Measurements from ENCODE around the gene RAB5IF.
"Not testable (repeated sequence)": the region's sequence is repeated elsewhere in the genome, so short reads cannot be mapped to it uniquely, and the experiment has no call there.

RAB5IF gene, protein sequence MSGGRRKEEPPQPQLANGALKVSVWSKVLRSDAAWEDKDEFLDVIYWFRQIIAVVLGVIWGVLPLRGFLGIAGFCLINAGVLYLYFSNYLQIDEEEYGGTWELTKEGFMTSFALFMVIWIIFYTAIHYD

DNA sequence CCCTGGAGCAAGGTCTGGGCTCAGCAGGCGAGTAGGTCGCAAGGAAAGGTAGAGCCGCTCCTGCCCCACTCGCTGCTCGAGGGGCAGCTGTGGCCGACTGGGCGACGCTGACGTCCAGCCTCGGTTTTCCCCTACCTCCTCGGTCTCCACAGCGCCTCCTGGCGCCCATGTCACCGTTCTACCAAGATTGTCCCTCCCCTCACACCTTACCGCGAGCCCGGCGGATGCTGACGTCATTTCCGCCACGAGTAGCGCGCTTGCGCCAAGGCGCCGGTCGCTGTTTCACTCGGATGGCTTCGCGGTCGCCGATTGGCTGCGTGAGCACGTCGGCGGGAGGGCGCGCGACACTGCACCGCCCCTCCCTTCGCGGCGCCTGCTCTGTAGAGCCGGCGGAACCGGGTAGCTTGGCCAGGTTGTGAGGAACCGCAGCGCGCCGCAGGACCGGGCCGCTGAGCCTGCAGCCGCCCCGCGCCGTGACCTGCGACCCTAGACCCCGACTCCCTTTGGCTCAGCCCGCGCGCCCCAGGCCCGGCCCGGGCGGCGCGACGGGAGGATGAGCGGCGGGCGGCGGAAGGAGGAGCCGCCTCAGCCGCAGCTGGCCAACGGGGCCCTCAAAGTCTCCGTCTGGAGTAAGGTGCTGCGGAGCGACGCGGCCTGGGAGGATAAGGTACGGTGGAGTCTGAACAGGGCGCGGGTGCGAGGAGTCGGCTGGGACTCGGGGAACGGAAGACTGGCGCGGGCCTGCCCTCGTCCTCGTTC is at the start of gene RAB5IF:
TSS of gene RAB5IF (plus strand) at position 381 of the 759 bp plus-strand sequence. CDS start at position 554, 173 bp downstream.
- DNase-seq, result peak; percentile 96

DNA sequence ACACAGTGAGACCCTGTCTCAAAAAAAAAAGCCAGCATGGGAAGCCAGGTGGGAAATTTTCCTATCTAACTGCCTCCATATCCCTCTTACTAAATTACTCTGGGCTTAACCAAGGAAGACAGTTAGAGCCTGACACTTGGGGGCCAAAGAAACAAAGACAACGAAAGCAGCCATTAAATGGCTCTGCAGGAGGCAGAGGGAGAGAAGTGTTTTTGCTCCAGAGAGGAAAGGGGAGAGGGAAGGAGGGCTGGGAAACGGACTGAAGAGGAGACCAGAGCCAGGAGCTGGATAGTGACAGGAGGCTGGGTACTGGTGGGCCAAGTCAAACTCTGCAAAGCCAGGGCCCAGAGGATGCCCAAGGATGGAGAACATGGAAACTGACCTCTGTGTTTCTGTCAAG is 42.9 kb upstream of the RAB5IF start:
- DNase-seq, result no peak

DNA sequence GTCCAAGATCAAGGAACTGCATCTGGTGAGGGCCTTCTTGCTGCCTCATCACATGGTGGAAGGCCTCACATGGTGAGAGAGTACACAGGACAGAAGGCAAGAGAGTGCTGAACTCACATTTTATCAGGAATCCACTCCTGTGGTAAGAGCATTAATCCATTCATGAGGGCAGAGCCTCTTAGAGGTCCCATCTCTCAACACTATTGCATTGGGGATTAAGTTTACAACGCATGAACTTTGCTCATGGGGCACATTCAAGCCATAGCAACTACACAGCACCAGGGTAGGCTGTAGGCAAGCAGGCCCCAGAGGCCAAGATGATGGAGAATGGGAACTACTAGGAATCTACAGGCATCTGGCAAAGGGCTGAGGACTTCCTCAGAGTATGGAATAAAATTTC is 42.2 kb upstream of the RAB5IF start:
- no peak for DNase-seq

DNA sequence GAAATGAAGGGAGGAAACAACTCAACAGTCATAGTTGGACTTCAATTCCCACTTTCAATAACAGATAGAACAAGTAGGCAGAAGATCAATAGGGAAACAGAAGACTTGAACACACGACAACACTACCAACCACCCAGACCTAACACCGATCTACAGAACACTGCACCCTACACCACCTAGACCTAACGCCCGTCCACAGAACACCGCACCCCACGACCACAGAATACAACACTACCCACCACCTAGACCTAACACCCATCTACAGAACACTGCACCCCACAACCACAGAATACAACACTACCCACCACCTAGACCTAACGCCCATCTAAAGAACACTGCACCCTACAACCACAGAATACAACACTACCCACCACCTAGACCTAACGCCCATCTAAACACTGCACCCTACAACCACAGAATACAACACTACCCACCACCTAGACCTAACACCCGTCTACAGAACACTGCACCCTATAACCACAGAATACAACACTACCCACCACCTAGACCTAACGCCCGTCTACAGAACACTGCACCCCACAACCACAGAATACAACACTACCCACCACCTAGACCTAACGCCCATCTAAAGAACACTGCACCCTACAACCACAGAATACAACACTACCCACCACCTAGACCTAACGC is 41.4 kb upstream of the RAB5IF start:
- not testable (repeated sequence) for DNase-seq

DNA sequence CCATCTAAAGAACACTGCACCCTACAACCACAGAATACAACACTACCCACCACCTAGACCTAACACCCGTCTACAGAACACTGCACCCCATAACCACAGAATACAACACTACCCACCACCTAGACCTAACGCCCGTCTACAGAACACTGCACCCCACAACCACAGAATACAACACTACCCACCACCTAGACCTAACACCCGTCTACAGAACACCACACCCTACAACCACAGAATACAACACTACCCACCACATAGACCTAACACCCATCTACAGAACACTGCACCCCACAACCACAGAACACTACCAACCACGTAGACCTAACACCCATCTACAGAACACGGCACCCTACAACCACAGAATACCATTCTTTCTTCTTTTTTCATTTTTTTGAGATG is 40.9 kb upstream of the RAB5IF start:
- DNase-seq, result not testable (repeated sequence)

DNA sequence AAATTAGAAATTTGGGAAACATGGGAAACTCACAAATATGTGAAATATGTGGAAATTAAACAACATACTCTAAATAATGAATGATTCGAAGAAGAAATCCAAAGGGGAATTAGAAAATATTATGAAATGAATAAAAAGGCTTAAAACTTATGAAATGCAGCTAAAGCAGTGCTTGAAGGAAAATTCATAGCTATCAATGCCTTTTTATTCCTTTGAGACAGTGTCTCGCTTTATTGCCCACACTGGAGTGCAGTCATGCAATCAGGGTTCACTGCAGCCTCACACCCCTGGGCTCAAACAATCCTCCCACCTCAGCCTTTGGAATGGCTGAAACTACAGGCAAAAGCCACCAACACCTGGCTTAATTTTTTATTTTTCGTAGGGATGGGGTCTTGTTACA is 40.1 kb upstream of the RAB5IF start:
- no peak for DNase-seq

DNA sequence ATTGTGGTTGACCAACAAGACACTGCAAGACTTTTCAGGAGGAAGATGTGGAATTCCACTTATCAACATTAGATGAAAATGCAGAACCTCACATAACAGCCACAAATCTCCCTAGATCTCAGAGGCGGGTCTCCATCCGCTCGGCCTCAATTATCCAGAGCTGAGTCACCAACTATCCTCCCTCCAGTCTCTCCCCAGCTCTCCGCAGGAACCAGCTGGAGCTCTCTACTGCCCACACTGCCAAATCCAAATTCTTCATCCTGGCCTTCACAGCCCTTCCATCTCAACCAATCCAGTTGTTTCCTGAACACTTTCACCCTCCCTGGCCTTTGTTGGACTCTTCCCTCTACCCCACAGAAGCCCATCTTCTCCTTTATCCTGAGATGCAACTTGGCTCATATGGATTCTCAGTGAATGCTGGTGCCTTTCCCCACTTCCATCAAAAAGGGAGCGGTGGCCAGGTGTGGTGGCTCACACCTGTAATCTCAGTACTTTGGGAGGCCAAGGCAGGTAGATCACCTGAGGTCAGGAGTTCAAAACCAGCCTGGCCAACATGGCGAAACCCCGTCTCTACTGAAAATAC is 35.6 kb upstream of the RAB5IF start:
- no peak for DNase-seq

DNA sequence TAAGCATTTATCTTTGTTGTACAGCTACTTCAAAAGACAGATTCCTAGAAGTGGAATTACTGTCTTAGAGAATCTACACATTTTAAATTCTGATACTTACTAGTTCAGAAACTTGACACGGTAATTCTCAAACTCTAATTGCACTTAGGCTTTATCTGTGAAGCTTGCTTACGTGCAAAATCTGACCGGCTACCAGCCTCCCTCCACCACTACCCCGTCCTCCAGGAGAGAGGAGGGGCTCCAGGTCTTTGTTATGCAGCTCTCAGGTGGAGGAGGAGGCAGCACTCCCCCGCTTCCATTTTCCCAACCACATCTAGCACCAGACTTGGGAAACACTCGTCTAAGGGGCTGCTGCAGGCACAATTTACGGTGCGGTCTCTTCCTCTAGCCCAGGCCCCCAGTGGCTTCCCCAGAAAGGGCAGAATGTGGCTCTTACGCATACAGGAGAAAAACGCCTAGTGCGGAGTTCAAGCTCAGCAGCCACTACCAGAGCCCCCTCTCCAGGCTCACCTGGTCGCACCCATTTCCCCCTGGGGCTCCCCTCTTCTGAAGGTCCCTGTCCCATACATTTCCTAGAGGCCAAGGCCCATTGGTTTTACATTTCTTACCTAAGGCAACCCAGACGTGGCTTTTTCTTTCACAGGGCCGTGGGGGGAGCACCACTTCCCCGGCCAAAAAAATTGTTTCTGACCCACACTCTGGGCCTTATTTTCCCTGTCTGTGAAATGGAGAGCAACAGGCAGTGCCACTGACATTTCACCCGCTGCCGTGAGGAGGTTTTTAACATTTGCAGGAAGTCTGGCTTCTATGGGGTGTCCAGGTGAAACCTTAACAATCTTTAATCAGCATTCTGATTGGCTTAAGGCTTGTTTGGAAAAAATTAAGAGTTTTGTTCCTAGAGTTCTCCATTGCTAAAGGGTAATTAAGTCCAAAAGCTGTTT is 33.7 kb upstream of the RAB5IF start:
- no peak for DNase-seq

DNA sequence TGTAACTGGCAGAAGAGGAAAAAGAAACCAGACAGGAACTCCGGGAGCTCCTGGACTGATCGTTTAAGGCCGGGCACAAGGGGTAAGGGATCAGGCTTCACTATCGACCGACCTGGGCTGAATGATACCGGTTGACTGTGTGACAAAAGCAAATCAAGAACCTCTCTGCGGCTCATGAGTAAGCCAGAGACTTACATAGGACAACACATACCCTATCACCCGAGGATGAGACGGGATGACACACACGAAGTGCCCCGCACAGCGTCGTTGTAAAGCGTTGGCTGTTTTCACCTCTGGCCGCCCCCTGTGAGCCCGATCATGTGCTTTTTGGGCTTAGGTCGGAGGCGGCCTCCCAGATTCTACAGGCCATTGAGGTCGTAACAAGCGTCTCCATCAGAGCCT is 32.9 kb upstream of the RAB5IF start:
- DNase-seq, result no peak

DNA sequence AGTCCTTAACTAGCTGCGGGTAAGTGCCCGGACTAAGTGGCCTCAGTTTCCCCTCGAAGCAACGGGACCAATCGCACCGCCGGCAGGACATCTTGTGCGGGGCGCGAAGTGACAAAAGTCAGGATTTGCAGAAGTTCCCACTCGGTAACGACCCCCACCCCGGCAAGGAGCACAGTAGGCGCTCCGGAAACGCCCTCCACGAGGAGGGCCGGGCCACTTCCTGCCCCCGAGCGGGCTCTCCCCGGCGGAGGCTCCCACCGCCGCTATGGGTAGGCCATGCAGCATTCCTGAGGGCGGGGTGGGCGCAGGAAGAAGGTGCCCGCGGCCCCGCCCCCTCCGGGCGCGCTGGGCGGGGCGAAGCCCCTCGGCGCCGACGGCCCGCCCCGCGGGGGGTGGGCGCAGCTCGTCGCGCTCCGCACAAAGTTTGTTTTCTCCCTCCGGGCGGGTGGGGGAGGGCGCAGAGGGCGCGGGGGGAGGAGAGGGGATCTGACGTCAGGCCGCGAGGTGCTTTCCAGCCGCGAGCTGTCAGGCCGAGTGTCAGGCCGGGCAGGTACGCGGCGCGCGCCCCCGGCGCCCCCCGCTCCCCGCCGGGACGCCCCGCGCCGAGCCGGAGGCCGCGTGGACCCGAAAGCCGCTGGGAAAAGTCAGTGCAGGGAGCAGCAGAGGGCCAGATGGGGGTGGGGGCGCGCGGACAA is 32.3 kb upstream of the RAB5IF start, which contains the start of gene TGIF2:
TSS of gene TGIF2 (plus strand) at position 495 of the 695 bp plus-strand sequence. CDS start 5,178 bp downstream, outside the sequence.
- DNase-seq, result no peak

DNA sequence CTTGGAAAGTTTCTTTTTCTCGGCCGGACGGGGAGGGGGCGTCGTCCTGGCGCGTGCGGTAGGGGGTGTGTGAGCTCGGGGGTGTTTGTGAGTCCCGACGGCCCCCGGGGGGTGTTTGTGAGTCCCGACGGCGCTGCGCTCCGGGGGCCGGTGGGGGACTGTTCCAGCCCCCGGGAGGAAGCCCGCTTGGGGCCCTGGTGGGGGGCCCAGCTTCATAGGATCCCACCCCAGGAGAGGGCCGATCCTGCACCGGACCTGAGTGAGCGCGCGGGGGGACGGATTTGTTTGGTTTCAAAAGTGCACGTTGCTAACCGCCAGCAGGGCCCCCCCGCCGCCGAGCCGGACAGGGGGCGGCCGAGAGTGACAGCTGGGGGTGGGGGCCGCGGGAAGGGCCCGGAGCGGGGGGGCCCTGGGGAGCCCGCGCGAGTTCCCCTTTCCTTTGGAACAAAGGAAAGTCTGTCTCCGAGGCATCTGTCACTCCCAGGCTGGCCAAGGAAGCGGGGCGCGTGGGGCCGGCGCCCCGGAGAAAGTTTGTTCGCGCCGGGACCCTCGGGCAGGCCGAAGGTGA is 31.7 kb upstream of the RAB5IF start:
- DNase-seq, result no peak

DNA sequence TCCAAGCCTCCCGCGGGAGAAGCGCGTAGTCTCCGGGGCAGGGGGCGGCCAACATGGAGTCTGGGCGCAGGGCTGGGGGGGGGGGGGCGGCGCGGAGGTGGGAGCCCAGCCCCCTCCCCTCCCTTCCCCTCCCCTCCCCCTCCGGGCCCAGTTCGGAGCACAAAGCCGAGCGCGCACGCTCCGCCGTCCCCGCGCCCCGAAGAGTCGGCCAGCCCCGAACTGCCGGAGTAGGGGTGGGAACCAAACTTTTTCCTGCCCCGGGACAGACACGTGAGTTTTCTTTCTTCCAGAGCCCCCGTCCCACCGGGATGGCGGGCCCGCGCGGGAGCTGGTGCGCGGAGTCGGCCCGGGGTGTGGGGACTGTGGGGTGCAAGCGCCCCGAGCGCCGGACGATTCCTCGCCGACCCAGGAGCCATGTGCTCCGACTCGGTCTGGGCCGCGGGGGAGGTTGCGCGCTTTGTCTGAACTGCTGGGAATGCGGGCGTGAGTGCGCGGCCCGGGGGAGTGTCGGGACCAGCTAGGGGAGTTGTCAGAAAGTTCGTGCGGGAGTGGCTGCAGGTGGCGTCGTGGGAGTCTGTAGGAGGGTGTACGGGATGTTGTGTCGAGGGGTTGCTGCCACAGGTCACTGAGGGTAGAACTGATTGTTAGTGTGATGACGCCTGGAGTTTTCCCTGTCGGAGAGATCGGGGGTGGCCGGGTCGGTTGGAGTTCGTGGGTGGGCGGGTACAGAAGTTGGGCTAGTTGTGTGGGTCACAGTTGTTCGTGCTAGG is 31.0 kb upstream of the RAB5IF start:
- DNase-seq, result no peak

DNA sequence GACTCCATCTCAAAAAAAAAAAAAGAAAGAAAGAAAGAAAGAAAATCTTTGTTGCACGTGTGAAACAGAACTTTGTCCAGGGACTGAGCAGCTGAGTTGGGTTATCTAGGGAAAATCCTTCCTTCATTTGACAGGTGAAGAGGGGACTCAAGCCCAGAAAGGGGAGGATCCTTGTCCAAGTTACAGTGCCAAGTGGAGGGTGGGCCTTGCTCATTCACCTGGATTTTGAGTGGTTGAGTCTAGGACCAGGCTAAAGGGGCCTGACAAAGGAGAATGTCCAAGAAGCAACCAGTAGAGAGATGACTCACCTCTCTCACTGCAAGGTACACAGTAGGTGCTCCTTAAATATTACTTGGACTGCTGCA is 29.5 kb upstream of the RAB5IF start:
- no peak for DNase-seq

DNA sequence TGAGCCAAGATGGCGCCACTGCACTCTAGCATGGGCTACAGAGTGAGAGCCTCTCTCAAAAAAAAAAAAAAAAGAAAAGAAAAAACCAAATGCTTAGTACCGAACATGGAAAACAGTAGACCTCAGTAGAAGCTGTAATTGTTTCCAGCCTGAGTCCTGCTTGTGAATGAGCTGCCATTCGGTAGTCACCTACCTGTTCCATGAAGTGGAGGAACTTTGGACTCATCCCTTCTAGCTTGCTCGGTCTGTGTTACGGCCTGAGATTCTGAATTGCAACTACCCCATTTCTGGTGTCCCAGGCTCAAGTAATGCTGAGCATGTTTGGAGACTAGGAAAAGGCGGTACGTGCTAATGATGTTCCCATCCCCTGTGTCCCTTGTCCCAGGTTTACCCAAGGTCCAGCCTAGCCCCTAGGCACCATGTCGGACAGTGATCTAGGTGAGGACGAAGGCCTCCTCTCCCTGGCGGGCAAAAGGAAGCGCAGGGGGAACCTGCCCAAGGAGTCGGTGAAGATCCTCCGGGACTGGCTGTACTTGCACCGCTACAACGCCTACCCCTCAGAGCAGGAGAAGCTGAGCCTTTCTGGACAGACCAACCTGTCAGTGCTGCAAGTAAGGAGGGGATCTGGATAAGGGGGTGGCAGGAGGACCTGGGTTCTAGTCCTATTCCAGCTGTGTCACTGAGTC is 27.1 kb upstream of the RAB5IF start:
- DNase-seq, result no peak

DNA sequence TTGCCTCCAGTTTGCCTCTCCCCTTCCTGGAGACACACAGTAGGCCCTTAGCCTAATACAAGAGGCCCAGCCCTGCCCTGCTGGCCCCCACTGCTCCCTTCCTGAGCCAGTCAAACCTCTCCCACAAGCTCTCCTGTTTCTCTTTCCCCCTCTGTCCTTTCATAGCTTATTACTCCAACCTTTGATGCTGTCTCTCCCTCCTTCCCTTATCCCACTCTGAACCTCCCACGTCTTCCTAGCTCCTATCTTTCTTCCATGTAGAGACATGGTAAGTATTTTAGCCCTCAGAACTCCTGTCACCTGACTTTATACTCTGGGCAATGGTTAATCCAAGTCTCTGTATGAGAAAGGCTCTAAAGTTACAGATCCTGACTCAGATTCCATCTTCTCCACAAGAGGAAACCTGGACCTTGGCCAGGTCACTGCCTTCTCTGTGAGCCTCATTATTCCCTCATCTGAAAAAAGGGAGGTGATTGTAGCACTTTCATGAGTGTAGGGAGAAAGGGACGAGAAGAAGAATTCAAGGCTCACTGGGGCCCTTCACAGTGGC is 25.5 kb upstream of the RAB5IF start:
- DNase-seq, result no peak

DNA sequence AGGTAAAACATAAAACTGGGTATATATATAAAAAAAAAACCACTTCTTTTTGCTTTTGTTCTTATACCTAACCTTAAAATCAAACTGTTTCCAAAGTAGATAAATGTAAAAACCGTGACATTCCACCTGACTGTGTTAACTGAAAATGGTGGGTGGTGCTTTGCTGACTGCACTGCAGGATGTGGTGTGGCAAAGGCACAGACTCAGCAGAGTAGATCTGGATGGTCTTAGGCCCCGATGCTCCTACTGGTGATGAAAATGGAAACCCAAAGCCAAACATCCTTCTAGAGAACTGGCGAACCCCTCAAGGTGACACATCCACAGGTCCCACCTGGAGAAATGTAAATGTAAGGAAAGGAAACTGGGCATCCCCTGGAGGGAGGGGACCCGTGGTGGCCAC is 23.3 kb upstream of the RAB5IF start:
- DNase-seq, result no peak

DNA sequence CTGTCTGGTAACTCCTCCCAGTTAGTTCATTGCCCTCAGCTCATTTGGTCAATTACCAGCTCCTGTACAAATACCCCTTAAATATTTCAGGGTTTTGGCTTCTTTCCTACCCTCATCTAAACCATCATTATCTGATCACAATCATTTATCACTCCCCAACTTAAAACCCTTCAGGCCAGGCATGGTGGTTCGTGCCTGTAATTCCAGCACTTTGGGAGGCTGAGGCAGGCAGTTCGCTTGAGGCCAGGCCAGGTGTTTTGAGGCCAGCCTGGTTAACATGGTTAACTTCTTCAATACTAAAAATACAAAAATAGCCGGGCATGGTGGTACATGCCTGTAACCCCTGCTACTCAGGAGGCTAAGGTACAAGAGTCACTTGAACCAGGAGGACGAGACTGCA is 22.8 kb upstream of the RAB5IF start:
- no peak for DNase-seq

DNA sequence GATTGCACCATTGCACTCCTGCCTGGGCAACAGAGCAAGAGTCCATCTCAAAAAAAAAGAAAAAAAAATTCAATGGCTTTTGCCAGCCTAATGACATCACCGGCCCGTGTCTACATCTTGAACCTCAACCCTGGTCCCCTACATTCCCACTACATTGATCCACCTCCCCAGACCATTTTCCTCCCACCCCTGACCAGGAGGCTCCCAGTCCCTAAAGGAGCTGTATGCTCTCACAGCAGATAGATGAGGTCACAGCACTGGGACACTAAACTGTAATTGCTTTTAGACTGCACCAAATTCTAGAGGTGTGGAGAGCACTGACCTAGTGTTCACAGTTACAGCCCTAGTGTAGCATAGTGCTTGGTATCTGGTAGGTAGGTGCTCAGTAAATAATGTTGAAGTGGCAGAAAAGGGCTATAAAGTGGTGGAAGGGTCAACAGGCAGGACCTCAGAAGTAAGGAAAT is 21.5 kb upstream of the RAB5IF start:
- DNase-seq, result no peak

DNA sequence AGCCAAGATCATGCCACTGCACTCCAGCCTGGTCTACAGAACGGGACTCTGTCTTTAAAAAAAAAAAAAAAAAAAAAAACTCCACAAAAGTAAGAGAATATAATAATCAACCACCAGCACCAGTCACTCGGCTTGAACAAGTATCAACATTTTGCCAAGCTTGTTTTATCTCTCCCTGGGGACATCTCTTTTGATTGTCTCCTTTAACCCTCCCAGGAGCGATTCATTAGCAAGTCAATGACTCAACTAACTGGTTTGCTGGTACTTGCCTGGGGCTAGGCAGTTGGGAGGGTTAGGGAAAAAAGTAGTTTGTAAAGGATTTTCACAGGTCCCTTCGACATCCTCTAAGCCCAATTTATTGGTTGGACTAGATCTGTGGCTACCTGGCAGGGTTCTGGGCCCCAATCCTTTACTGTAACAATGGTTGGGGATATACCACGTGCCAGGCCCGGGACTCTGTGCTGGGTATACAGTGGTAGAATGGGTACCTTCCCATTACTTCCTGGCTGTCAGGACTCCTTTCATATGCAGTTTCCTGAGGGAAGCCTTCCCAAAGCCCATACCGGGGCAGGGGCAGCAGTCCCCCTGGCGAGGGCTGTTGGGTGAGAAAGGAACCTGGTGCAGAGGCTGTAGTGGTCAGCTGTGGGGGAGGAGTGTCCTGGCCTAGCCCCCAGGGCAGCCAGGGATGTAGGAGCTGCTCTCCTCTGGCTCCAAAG is 20.0 kb upstream of the RAB5IF start:
- no peak for DNase-seq
